GM19455 (cell line): Measurements from ENCODE around the gene WDR26.
"Not testable (repeated sequence)": the region's sequence is repeated elsewhere in the genome, so short reads cannot be mapped to it uniquely, and the experiment has no call there.

Experiments used
- ATAC-seq: cut with Tn5 transposase; IDR thresholded peaks from one replicate; pipeline ENCODE4 v1.9.1; 2021; ENCODE audit not compliant: unreplicated experiment

WDR26 gene

DNA sequence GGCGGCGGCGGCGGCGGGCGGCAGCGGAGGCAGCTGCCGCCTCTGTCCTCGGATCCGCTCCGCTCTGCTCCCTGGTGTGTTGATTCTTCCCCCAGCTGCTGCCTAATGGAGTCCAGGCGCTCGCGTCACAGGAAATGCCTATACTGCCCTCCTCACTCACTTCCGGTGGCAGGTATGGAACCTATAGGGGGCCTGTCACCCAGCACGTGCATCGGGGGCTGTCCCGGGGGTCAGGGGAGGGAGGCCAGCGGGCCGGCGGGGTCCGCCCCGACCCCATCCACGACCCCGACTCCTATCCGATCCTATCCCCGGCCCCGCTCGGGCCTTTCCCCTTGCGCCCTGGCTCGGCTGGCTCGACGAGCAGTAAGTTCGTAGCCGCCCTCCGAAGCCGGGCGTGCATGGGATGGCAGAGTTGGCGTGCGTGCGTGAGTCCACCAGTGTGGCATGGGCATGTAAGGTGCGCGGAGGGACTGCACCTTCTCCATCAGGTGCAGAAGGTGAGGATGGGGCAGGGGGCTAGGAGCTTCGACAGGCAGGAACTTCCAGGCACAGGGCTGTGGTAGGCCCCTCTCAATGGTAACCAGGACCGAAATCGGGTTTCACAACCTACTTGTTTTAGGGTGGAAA is at the start of gene WDR26:
Gene WDR26 (minus strand): TSS at position 107 of the 627 bp plus-strand sequence.
- peak; percentile 93 for ATAC-seq

DNA sequence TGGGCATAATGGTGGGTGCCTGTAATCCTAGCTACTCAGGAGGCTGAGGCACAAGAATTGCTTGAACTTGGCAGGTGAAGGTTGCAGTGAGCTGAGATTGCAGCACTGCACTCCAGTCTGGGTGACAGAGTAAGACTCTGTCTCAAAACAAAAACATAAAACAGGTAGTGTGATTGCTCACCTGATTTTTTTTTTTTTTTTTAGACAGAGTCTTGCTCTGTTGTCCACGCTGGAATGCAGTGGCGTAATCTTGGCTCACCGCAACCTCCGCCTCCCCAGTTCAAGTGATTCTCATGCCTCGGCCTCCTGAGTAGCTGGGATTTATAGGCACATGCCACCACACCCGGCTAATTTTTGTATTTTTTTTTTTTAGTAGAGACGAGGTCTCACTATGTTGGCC is 48.6 kb upstream of the WDR26 start:
- not testable (repeated sequence) for ATAC-seq

DNA sequence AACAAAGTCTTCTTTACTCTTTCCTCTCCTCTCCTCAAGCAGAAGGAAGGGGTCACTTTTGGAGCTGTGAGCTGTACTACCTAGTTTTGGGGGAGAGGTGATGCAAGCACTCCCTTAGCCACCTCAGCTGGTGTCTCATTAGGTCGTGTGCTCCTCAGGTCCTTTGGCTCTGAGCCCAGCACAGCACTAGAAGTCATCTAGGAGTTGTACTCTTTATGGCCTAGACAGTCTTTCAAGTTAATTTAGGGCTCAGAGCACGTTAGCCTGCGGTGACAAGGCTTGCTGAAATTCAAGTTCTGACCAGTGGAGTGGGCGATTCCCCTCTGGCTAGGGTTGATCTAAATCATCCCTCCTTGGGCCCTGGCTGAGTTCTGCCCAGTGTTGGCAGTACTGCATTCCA is 48.0 kb upstream of the WDR26 start:
- ATAC-seq, result no peak

DNA sequence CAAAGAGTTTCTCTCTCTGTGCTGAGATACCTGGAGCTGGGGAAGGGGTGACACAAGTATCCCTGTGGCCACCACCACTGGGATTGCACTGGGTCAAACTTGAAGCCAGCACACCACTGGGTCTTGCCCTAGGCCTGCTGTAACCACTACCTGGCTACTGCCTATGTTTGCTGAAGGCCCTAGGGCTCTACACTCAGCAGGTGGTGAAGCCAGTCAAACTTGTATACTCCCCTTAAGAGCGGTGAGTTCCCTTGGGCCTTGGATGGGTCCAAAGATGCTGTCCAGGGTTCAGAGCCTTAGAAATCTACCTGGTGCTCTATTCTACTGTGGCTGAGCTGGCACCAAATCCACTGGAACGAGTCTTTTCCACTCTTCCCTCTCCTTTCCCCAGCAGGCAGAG is 47.0 kb upstream of the WDR26 start:
- ATAC-seq, result no peak

DNA sequence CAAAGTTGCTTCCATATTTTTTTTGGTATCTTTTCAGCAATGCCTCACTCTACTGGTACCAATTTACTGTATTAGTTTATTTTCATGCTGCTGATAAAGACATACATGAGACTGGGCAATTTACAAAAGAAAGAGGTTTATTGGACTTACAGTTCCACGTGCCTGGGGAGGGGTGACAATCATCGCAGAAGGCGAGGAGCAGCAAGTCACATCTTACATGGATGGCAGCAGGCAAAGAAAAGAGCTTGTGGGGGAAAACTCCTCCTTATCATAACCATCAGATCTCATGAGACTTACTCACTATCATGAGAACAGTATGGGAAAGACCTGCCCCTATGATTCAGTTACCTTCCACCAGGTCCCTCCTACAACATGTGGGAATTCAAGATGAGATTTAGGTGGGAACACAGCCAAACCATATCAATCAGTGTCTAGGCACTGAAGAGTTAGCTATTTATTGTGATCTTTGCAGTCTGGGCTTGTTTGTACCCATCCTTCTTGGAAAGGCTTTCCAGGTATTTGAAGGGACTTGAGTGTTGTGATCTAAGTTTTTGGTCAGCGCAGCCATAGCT is 46.4 kb upstream of the WDR26 start:
- ATAC-seq, result not testable (repeated sequence)

DNA sequence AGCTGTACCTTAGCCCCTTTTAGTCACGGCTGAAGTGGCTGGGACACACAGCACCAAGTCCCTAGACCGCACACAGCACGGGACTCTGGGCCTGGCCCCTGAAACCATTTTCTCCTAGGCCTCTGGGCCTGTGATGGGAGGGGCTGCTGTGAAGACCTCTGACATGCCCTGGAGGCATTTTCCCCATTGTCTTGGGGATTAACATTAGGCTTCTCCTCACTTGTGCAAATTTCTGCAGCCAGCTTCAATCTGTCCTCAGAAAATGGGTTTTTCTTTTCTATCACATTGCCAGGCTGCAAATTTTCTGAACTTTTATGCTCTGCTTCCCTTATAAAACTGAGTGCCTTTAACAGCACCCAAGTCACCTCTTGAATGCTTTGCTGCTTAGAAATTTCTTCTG is 45.6 kb upstream of the WDR26 start:
- not testable (repeated sequence) for ATAC-seq

DNA sequence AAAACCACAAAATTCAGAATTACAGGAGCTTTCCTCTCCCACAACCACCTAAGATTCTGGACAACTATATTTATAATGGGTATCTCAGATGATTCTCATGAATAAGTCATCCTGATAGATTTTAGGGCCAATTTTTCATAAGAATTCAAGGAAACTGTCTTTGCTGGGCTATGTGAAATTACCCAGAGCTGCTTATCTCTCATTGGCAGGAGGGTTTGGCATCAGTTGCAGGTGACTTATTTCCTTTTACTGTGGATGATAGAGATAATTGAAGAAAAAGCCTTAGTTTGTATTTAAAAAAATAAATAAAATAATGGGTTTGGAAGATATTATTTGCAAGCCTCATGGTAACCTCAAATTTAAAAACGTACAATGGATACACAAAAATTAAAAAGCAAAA is 38.2 kb upstream of the WDR26 start:
- ATAC-seq, result no peak

DNA sequence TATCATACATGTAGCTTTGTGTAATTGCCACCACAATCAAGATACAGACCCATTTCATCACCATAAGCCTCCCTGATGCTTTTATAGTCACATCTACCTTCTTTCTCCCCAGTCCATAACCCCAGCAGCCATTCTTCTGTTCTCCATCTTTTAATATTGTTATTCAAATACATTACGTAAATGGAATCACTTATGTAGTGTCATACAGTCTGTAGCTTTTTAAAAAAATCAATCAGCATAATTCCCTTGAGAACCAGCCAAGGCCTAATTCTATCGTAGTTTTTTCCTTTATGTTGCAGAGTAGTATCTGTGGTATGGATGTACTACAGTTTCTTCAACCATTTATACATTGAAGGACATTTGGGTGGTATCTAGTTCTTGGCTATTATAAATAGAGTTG is 31.6 kb upstream of the WDR26 start:
- no peak for ATAC-seq

DNA sequence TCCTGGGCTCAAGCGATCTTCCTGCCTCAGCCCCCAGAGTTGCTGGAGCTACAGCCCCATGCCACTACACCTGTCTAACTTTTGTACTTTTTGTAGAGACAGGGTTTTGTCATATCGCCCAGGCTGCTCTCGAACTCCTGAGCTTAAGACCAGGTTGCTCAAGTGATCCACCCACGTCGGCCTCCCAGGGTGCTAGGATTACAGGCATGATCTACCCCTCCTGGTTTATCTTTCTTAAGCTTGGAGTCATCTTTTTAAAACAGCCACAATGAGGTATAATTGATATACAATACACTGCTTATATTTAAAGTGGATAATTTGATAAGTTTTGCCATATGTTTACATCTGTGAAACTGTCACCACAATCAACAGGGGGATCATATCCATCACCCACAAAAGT is 25.4 kb upstream of the WDR26 start:
- ATAC-seq, result no peak

DNA sequence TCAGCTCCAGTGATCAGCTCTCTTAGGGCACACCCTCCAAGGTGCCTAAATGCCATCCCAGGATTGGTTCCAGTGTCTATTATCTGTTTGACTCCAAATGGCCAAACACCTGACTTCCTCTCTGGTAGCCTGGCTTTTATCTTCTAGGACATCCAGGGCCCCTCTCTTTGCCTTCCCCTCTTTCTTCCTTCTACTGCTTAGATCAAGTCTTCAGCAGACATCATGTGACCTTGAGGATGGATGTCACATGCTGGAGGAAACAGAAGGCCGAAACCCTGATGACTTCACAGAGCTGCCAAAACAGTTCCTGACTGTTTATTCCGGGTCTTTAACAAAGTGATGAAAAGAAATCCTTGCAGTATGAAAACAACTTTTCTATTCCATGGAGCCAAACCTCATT is 24.4 kb upstream of the WDR26 start:
- ATAC-seq, result no peak

DNA sequence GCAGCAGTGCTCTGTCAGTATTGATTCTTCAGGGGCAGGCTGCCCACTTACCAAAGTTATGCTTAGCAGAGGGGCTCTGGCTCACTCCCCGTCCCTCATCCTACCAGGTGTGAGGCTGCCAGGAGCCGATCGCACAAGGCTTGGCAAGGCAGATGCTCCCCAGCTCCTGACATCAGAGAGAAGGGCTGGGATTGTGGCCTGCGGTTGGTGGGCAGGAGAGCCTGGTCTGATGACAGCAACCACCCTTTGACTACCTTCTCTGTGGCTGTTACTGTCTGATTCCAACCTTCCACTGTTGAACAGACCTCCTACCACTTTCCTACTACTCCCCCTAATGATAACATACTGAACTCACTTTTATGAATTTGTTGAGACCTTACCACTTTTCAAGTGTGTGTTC is 23.7 kb upstream of the WDR26 start:
- ATAC-seq, result no peak

DNA sequence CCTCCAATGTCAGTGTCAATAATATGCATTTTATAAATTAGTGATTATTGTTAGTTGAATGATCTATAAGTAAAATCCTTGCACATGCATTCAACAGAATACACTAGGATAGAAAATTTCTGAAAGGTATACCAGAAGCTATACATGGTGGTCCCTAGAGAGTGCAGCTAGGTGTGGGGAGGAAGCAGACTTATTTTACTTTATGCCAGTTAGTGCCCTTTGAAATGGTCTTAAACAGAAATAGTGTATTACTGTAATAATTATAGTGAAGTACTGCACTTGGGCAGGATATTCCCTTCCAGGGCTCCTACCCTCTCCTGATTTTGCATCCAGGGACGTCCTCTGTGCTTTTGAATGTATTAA is 23.2 kb upstream of the WDR26 start:
- ATAC-seq, result no peak

DNA sequence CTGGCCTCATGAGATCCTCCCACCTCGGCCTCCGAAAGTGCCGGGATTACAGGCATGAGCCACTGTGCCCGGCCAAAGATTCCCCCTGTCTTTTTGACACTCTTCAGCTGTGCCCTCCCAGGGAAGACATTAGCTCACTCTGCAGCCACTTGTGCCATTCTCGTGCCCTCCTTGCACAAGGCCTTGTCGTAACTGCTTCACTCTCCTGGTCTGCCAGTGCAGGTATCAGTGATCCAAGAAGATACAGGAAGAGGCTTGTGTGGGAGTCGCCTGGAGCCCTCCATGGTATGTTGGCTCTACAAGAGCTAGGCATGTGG is 22.0 kb upstream of the WDR26 start:
- ATAC-seq, result no peak

DNA sequence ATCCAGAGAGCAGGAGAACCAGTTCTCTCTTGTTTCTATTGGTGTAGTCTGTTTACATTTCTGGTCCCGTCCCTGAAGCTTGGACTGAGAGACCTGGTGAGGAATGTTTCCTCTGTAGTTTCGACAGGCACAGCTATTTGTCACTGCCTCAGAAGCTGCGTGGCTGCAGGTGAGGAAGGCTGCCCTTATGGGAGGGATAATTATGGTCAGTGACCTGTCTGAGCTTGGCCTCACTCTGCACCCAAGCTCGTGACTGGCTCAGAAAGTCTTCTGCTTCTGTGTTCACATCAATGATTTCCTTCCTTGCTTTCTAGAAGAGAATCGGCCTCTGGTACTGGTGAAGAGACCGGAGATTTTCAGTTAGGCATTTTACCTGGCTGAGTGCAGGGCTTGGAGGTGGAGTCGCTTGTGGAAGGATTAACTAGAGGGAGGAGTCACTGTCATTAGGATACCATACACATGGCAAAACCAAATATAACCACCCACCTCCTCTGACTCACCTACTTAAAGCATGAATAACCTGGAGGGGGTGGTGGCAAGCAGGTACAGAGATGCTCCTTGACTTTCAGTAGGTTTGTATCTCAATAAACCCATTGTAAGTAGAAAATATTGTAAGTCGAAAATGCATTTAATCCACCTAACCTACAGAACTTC is 19.9 kb upstream of the WDR26 start:
- ATAC-seq, result no peak

DNA sequence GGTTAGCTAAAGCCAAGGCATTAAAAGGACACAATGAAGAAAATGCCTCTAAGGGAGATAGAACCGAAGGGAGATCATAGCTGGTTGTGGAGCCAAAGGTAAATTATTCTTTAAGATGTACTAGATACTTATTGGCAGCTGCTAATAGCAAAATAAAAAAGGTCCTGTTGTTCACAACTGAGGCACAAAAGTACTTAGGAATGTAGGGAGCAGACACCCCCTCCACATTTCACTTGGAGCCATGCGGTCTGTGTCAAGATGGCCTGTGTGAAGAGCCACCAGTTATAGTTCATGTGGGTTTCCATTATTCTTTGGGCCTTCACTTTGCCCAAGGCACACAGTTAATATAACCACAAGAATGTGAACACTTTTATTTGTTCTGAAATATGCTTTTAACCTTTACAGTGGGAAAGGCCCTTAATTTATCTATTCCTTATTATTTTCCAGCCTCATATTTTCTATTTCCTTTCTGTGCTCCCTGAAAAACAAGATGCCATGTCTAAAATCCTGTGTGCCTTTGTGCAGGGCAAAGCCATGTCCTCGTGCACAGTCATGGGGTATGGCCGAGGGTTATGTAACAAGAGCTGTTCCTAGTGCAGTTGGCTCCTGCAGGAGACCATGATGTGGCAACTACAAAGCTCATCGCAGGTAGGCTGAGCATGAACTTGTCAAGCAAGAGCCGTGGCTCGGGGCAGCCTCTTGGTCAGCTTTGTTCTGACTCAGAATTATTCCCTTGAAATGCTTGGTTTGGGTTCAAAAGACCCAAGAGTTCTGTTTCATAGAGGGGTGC is 16.2 kb upstream of the WDR26 start:
- no peak for ATAC-seq

DNA sequence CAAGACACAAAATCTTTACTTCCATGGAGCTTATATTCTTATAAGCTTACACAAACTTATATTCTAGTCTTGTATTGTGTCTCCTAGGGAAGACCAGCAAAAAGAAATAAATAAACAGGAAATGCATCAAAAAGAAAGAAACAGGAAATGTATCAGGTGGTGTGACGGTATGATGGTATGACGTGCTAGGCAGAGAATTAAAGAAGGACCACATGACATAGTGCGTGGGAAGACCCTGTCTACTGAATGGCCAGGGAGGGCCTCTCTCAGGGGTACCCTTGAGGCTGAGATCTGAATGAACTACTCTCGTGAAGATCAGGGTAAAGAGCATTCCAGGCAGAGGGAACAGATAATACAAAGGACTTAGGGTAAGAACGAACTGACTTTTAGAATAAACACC is 15.6 kb upstream of the WDR26 start:
- ATAC-seq, result no peak

DNA sequence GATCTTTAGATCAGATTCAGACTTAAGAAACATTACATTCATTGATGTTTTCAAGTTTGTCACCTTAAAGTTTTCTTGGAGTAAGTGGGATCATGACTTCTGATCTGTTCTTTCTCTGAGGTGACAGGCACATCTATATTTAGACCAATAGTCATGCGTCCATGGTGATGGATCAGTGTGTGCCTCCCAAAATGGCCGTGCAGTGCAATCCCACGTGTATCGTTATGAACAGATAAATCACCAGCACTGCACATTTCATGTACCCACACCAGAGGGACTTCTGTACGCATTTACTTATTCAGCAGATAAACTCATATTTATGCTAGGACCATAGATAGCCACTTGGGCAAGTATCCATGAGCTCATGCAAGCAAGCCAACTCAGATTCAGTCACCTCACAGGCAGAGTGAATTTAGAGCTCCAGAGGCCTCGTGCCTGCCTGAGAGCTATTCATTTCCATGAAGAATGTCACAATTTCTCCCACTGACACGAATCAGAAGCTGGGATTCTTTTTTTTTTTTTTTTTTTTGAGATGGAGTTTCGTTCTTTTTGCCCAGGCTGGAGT is 13.9 kb upstream of the WDR26 start:
- no peak for ATAC-seq

DNA sequence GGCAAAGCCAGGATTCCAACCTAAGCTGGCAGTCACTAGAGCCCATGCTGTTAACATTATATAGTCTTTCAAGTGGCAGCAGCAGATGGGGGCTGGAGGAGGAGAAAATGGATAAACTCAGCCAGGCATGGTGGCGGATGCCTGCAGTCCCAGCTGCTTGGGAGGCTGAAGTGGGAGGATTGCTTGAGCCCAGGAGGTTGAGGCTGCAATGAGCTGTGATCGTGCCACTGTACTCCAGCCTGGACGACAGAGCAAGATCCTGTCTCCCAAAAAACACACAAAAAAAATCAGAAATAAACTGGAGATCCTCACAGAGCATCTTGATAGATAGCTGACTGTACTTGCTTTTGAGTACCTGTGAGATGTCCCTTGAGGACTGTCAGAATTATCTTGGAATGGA is 13.4 kb upstream of the WDR26 start:
- ATAC-seq, result no peak

DNA sequence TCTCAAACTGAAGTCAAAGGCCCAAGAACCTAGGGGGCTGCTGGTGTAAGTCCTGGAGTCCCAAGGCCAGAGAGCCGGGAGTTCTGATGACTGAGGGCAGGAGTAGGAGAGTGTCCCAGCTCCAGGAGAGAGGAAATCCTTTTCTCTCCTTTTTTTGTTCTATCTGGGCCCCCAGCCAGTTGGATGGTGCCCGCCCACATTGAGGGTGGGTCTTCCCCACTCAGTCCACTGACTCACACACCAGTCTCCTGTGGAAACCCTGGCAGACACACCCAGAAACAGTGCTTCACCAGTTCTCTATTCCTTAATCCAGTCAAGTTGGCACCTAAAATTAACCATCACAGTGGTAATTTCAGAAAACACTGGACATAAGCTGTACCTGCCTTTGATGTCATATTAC is 12.7 kb upstream of the WDR26 start:
- ATAC-seq, result no peak

DNA sequence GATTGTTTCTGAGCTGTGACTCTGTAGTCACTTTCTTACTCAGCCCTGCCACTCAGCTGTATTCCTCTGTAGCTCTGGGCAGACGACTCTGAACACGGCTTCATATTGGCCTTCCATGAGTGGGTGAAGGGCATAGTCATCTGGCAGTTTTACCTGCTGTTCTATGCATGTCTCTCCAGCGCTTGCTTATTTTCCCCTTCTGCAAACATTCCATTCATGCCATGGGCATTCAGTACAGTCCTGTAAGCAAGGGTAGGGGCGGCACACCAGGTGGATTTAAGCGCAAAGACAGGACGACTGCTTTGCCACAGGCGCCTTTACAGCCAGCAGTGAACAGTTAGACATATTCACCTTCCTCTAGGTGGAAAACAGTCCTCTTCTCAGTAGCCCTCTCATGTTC is 4.4 kb upstream of the WDR26 start:
- ATAC-seq, result no peak

DNA sequence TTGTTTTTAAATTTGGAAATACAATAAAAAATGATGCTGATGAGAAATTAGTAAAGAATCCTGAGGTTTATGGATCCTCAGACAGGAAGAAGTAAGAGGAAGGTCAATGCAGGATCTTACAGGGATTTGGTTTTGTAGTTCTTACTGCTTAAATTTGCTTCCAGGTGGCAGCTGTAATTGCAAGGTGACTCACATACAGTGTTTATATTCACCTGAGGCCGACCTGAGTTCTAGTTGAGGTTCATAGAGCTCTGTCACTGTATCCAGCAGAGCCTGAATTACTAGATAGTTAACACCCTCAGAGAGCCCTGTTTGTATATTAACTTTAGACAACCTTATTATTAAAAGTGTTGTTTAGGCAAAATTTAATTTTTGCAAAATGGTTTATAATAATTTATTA is 1.4 kb upstream of the WDR26 start:
- no peak for ATAC-seq

DNA sequence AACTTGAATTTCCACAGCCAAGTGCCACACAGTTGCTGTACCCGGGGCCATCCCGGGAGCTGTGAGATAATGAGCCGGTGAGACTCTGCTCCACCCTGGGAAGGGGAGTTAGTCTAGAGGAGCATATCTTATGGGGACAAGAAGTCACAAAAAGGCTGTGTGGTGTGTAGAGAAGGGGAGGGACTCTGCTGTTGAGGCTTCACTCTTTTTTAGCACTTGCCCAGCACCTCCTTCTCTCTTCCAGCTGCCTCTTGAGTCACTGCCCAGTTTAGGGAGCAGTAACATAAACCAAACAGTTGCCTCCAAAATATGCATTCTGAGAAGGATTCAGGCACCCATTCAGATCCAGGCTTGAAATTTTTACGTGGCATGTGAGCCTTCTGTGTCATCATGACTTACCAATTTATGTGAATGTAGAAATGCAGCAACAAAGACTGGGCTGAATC is 744 bp upstream of the WDR26 start:
- peak; percentile 8 for ATAC-seq
